Testis (tissue), 3 donors: ENCODE measurements around the gene MDM1. TPM values are rescaled to one million over a fixed set of nuclear protein-coding genes. Genes with fewer than 3 reads are reported as not detected.

Source experiments
- DNase-seq: peaks from one replicate; pipeline ENCODE4 v3.0.0-alpha.2; 2019
- H3K27ac ChIP-seq, 2 donors: fragments of 200-600 bp; sonication (generic); one replicate each; pipeline ENCODE4 v1.5.1; 2019
- H3K27me3 ChIP-seq: fragments of 200-600 bp; sonication (generic); one replicate; pipeline ENCODE4 v1.5.1; 2019
- H3K36me3 ChIP-seq: fragments of 200-600 bp; sonication (generic); one replicate; pipeline ENCODE4 v1.5.1; 2017; ENCODE audit warnings: low read depth; ENCODE audit errors: missing control alignments
- H3K4me1 ChIP-seq: fragments of 200-600 bp; sonication (generic); one replicate; pipeline ENCODE4 v1.5.1; 2019
- H3K4me3 ChIP-seq, 2 donors: fragments of 200-600 bp; sonication (generic); one replicate each; pipeline ENCODE4 v1.5.1; 2017 to 2019
- H3K9me3 ChIP-seq: fragments of 200-600 bp; sonication (generic); one replicate; pipeline ENCODE4 v1.5.1; 2017
- CTCF ChIP-seq, 3 experiments: fragments of 450-650 bp in 2 of 3; fragments of 200-600 bp in 1 of 3; sonication (generic) in 1 of 3; IDR thresholded peaks; one replicate each; pipeline ENCODE4 v1.5.1; 2016 to 2019; ENCODE audit warnings: antibody characterized with exemption in 3 of 3, mild to moderate bottlenecking in 2 of 3, moderate library complexity in 1 of 3
- POLR2A ChIP-seq: fragments of 450-650 bp; IDR thresholded peaks from one replicate; pipeline ENCODE4 v1.6.1; 2017; ENCODE audit warnings: antibody characterized with exemption, mild to moderate bottlenecking, moderate library complexity
- WGBS, 2 donors: methylation state at CpG; one replicate each; pipeline ENCODE4 v1.1.5; 2018; 5-methylcytosine and 5-hydroxymethylcytosine counted together
- intact Hi-C: fragments of 100-400 bp; cut with DNase I; formaldehyde crosslinking; loops from one replicate; pipeline ENCODE4 v1.15.1; 2023; ENCODE audit warnings: low total_unique reads
- polyA plus RNA-seq: library from polyadenylated mRNA; stranded (reverse); fragments of 350-450 nt; fragmentation: Illumina TruSeq; extraction: RNeasy Lipid Tissue Mini Kit (QIAGEN cat#74804); gene quantifications from one replicate; pipeline ENCODE4 v1.2.3, GENCODE V29; 2014; ENCODE audit warnings: low read depth, low replicate concordance; ENCODE audit not compliant: insufficient read depth
- total RNA-seq, 2 donors: library from RNA; depleted of rRNA; stranded (reverse); fragments of >200 nt; gene quantifications; one replicate each; pipeline ENCODE4 v1.2.3, GENCODE V29; 2016

The MDM1 gene
- total and polyA plus RNA-seq, 3 donors from 2014 or later: 32.7 to 36.1 (median 35.3) TPM

GRCh38 chr12:68332728-68333630 lies 817 bp upstream of the MDM1 start:
- Histone ChIP-seq H3K27me3 (no peaks in the 10 kb centered on the region), H3K9me3 (no peaks in the 10 kb centered on the region), H3K27ac (peak overlapping the region; percentile 36 to 73), H3K4me1 (peaks cover 6% of the 10 kb centered on the region), H3K4me3 (peak overlapping the region; percentile 77 to 82), H3K36me3 (no peaks in the 10 kb centered on the region)
- TF ChIP-seq POLR2A: no peak
- no peak for TF ChIP-seq CTCF (IDR thresholded peaks at IDR 0.05)
- intact Hi-C loops: no loop called here
- 34 to 45% methylated on average over 18 of the region's 18 CpGs for WGBS, 2 donors
- no peak for DNase-seq

- DNase-seq: no peak
- TF ChIP-seq CTCF (IDR thresholded peaks at IDR 0.05) (no peak), POLR2A (no peak)
- H3K4me3 ChIP-seq: peak overlapping the region; percentile 77 to 82
- WGBS, 2 donors: 17 to 24% methylated on average over 9 of the region's 9 CpGs
- intact Hi-C loops: no loop called here
- H3K27ac ChIP-seq: no peak overlapping the region
- no peaks in the 10 kb centered on the region for H3K9me3 ChIP-seq
- H3K36me3 ChIP-seq: no peaks in the 10 kb centered on the region
- peaks cover 6% of the 10 kb centered on the region for H3K4me1 ChIP-seq
- H3K27me3 ChIP-seq: no peaks in the 10 kb centered on the region
These were observed 678 bp downstream of the MDM1 start for GRCh38 chr12:68331500-68331868.

- H3K36me3 ChIP-seq: no peaks in the 10 kb centered on the region
- no peaks in the 10 kb centered on the region for H3K27me3 ChIP-seq
- no peak overlapping the region for H3K27ac ChIP-seq
- 83 to 88% methylated on average over 3 of the region's 3 CpGs for WGBS, 2 donors
- peaks cover 6% of the 10 kb centered on the region for H3K4me1 ChIP-seq
- no peaks in the 10 kb centered on the region for H3K9me3 ChIP-seq
- DNase-seq: no peak
- intact Hi-C loops: no loop called here
- H3K4me3 ChIP-seq: no peak overlapping the region
- TF ChIP-seq CTCF (IDR thresholded peaks at IDR 0.05) (no peak), POLR2A (no peak)
These were observed 4.3 kb downstream of the MDM1 start for GRCh38 chr12:68327896-68328295.

- no peaks in the 10 kb centered on the region for H3K36me3 ChIP-seq
- no peaks in the 10 kb centered on the region for H3K27me3 ChIP-seq
- TF ChIP-seq CTCF (IDR thresholded peaks at IDR 0.05) (no peak), POLR2A (no peak)
- peaks cover 6% of the 10 kb centered on the region for H3K4me1 ChIP-seq
- WGBS, 2 donors: 58 to 63% methylated on average over 3 of the region's 3 CpGs
- intact Hi-C loops: no loop called here
- DNase-seq: no peak
- peak overlapping the region in 1 of 2 donors; percentile 56 for H3K27ac ChIP-seq
- no peak overlapping the region for H3K4me3 ChIP-seq
- no peaks in the 10 kb centered on the region for H3K9me3 ChIP-seq
These were observed 5.4 kb downstream of the MDM1 start for GRCh38 chr12:68326716-68327115.

- no peak for TF ChIP-seq CTCF (IDR thresholded peaks at IDR 0.05)
- no peak for TF ChIP-seq POLR2A
- DNase-seq: no peak
- Histone ChIP-seq H3K4me1 (no peaks in the 10 kb centered on the region), H3K9me3 (no peaks in the 10 kb centered on the region), H3K36me3 (no peaks in the 10 kb centered on the region), H3K4me3 (no peak overlapping the region), H3K27me3 (no peaks in the 10 kb centered on the region), H3K27ac (peak overlapping the region in 1 of 2 donors; percentile 56)
- 69 to 73% methylated on average over 1 of the region's 1 CpG for WGBS, 2 donors
- intact Hi-C loops: no loop called here
These were observed 6.2 kb downstream of the MDM1 start for GRCh38 chr12:68325966-68326365.
